Ishikawa (cell line): Measurements from ENCODE around the gene DCTN4.

Experiments
- CEBPB ChIP-seq: IDR thresholded peaks from 2 replicates; pipeline ENCODE4 v1.6.1; 2012
- CREB1 ChIP-seq: IDR thresholded peaks from 2 replicates; pipeline ENCODE4 v1.6.1; 2012; ENCODE audit warnings: low read depth
- EGR1 ChIP-seq: IDR thresholded peaks from 2 replicates; pipeline ENCODE4 v1.6.1; 2012
- EP300 ChIP-seq: IDR thresholded peaks from 2 replicates; pipeline ENCODE4 v1.6.1; 2012; ENCODE audit warnings: borderline replicate concordance
- FOXM1 ChIP-seq: IDR thresholded peaks from 2 replicates; pipeline ENCODE4 v1.6.1; 2012; ENCODE audit warnings: low read depth, borderline replicate concordance
- NFIC ChIP-seq: IDR thresholded peaks from 2 replicates; pipeline ENCODE4 v1.6.1; 2012
- RAD21 ChIP-seq: IDR thresholded peaks from 2 replicates; pipeline ENCODE4 v1.6.1; 2012; ENCODE audit warnings: low read depth
- TAF1 ChIP-seq: IDR thresholded peaks from 2 replicates; pipeline ENCODE4 v1.6.1; 2012; ENCODE audit warnings: low read depth, mild to moderate bottlenecking
- TCF12 ChIP-seq: IDR thresholded peaks from 2 replicates; pipeline ENCODE4 v1.6.1; 2012; ENCODE audit warnings: low read depth
- TEAD4 ChIP-seq: IDR thresholded peaks from 2 replicates; pipeline ENCODE4 v1.6.1; 2012
- YY1 ChIP-seq: IDR thresholded peaks from 2 replicates; pipeline ENCODE4 v1.6.1; 2012; ENCODE audit warnings: low read depth
- ZBTB7A ChIP-seq: IDR thresholded peaks from 2 replicates; pipeline ENCODE4 v1.6.1; 2012; ENCODE audit warnings: low read depth
- TF ChIP-seq, protein P1 (sequence below): IDR thresholded peaks from 2 replicates; pipeline ENCODE4 v1.6.1; 2012
- TF ChIP-seq, protein P2 (sequence below): IDR thresholded peaks from 2 replicates; pipeline ENCODE4 v1.6.1; 2012
- TF ChIP-seq, protein P3 (sequence below): IDR thresholded peaks from 2 replicates; pipeline ENCODE4 v1.6.1; 2012; ENCODE audit warnings: low read depth, mild to moderate bottlenecking

The DCTN4 gene

GRCh38 chr5:150700594-150701377 lies 58.0 kb downstream of the DCTN4 start, which contains the start of gene RBM22:
Gene RBM22, minus strand, starts transcription at chr5:150701062. Its CDS starts 77 bp downstream, at chr5:150700985.
- TF ChIP-seq, protein P1, sequence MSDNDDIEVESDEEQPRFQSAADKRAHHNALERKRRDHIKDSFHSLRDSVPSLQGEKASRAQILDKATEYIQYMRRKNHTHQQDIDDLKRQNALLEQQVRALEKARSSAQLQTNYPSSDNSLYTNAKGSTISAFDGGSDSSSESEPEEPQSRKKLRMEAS, result peak; percentile 45
- TF ChIP-seq CEBPB (no peak), CREB1 (peak; percentile 94), EP300 (peak; percentile 42; the same call in 1 of the 2 replicates), ZBTB7A (peak; percentile 53; the same call in 1 of the 2 replicates), RAD21 (peak; percentile 8; the same call in 1 of the 2 replicates), NFIC (no peak), TEAD4 (peak; percentile 77), YY1 (peak; percentile 92), TAF1 (peak; percentile 92), FOXM1 (peak; percentile 52; the same call in 1 of the 2 replicates), TCF12 (peak; percentile 65), EGR1 (no peak)
- TF ChIP-seq, protein P2, sequence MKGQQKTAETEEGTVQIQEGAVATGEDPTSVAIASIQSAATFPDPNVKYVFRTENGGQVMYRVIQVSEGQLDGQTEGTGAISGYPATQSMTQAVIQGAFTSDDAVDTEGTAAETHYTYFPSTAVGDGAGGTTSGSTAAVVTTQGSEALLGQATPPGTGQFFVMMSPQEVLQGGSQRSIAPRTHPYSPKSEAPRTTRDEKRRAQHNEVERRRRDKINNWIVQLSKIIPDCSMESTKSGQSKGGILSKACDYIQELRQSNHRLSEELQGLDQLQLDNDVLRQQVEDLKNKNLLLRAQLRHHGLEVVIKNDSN, result no peak
- TF ChIP-seq, protein P3, sequence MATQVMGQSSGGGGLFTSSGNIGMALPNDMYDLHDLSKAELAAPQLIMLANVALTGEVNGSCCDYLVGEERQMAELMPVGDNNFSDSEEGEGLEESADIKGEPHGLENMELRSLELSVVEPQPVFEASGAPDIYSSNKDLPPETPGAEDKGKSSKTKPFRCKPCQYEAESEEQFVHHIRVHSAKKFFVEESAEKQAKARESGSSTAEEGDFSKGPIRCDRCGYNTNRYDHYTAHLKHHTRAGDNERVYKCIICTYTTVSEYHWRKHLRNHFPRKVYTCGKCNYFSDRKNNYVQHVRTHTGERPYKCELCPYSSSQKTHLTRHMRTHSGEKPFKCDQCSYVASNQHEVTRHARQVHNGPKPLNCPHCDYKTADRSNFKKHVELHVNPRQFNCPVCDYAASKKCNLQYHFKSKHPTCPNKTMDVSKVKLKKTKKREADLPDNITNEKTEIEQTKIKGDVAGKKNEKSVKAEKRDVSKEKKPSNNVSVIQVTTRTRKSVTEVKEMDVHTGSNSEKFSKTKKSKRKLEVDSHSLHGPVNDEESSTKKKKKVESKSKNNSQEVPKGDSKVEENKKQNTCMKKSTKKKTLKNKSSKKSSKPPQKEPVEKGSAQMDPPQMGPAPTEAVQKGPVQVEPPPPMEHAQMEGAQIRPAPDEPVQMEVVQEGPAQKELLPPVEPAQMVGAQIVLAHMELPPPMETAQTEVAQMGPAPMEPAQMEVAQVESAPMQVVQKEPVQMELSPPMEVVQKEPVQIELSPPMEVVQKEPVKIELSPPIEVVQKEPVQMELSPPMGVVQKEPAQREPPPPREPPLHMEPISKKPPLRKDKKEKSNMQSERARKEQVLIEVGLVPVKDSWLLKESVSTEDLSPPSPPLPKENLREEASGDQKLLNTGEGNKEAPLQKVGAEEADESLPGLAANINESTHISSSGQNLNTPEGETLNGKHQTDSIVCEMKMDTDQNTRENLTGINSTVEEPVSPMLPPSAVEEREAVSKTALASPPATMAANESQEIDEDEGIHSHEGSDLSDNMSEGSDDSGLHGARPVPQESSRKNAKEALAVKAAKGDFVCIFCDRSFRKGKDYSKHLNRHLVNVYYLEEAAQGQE, result no peak

- TF ChIP-seq EGR1 (no peak), YY1 (no peak), FOXM1 (no peak), TEAD4 (no peak), ZBTB7A (no peak), TAF1 (no peak)
These were observed 58.6 kb downstream of the DCTN4 start for GRCh38 chr5:150700246-150700593.

DNA sequence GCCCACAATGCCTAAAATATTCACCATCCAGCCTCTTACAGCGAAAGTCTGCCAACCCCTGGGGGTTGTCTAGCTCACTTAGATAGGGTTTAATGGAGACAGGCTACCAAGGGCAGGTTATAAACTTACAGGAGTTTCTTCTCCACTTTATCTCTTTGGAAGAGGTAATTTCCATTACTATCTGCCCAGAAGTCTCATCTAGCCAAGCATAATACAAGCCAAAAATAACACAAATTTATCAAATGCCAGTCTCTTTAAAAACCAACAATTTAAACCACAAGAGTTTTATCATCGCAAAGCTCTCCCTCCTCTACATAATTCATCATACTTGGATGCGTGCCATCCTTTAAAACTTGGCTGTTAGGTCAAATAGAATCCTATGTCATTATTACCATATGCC lies 64.2 kb downstream of the DCTN4 start:
- TF ChIP-seq YY1, result no peak
- no peak for TF ChIP-seq CREB1
- TF ChIP-seq, protein P2, result no peak
- no peak for TF ChIP-seq EGR1
- TF ChIP-seq RAD21, result no peak

DNA sequence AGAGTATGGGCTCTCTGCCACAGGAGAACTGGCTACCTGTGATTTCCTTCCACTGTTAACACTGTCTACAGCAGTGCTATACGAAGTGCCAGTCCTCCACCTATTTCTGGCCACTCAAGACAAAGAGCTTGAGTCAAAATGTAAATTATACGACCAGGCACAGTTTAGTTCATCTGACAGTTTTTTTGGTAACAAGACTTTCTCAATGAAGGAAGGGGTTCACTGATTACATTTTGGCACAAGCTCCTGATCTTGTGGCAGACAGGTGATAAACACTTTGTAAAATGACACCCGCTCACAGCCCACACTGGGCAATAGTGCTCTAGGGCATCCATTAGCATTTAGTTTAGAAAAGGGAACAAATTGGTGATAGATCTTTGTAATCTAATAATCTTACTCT lies 66.5 kb downstream of the DCTN4 start:
- TF ChIP-seq ZBTB7A (no peak), TCF12 (no peak), RAD21 (no peak), CEBPB (no peak), EGR1 (no peak), CREB1 (no peak), EP300 (no peak), TAF1 (no peak), FOXM1 (no peak), NFIC (no peak), YY1 (no peak), TEAD4 (no peak)
- TF ChIP-seq, protein P3, result no peak
- TF ChIP-seq, protein P1, result no peak
- TF ChIP-seq, protein P2, result no peak

- TF ChIP-seq EGR1, result no peak
- no peak for TF ChIP-seq ZBTB7A
- TF ChIP-seq, protein P2, result no peak
- TF ChIP-seq FOXM1, result no peak
- TF ChIP-seq, protein P1, result no peak
- TF ChIP-seq NFIC, result no peak
- TF ChIP-seq, protein P3, result no peak
- TF ChIP-seq TAF1, result no peak
- TF ChIP-seq CREB1, result no peak
These were observed 68.1 kb downstream of the DCTN4 start for GRCh38 chr5:150690760-150691159.
